ENCODE measurements around the gene FSTL4. TPM values are rescaled to one million over a fixed set of nuclear protein-coding genes. Genes with fewer than 3 reads are reported as not detected.

Gene FSTL4
- total RNA-seq, 1 donor from 2014 or later = 11.3 TPM

DNA sequence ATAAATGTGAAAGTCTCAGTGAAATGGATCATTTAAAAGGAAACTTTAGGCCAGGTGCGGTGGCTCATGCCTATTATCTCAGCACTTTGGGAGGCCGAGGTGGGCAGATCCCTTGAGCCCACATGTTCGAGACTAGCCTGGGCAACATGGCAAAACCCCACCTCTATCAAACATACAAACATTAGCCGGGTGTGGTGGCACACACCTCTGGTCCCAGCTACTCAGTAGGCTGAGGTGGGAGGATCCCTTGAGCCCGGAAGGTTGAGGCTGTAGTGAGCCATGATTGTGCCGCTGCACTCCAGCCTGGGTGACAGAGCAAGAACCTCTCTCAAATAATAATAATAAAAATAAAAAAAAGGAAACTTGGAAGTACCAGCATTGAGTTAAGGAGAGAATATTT lies 384.4 kb downstream of the FSTL4 start:
- TF ChIP-seq, protein P1, sequence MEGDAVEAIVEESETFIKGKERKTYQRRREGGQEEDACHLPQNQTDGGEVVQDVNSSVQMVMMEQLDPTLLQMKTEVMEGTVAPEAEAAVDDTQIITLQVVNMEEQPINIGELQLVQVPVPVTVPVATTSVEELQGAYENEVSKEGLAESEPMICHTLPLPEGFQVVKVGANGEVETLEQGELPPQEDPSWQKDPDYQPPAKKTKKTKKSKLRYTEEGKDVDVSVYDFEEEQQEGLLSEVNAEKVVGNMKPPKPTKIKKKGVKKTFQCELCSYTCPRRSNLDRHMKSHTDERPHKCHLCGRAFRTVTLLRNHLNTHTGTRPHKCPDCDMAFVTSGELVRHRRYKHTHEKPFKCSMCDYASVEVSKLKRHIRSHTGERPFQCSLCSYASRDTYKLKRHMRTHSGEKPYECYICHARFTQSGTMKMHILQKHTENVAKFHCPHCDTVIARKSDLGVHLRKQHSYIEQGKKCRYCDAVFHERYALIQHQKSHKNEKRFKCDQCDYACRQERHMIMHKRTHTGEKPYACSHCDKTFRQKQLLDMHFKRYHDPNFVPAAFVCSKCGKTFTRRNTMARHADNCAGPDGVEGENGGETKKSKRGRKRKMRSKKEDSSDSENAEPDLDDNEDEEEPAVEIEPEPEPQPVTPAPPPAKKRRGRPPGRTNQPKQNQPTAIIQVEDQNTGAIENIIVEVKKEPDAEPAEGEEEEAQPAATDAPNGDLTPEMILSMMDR (conservative IDR thresholded peaks at IDR 0.05) = no peak
- peaks cover 4% of the 10 kb centered on the region for H3K36me3 Mint-ChIP-seq
- H3K9me3 Mint-ChIP-seq = no peaks in the 10 kb centered on the region
- DNase-seq (ENCODE audit: extremely low spot score, unreplicated experiment) = no peak
- peaks cover 20% of the 10 kb centered on the region for H3K4me1 Mint-ChIP-seq (ENCODE audit: unreplicated experiment)
- no peak overlapping the region for H3K4me3 Mint-ChIP-seq
- H3K27me3 Mint-ChIP-seq = no peaks in the 10 kb centered on the region
- no peak overlapping the region for H3K27ac Mint-ChIP-seq

DNA sequence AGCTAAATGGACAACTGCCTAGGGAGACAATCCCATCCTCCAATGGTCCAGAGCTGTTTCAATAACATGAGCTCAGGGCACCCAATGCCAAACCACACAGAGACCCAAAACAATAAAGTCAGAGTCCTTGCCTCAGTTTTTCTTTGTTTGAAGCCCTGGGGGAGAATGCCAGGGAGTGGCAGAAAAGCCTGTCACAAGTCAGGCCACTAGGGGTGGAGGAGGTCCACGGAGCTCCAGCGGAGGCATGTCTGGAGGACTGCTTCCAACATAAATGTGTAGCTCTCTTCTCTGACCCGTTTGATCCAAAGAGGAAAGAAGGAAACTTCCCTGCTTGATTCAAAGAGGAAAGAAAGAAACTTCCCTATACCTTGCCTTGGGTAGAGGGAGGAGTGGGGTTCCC lies 385.3 kb downstream of the FSTL4 start:
- Mint-ChIP-seq H3K9me3 (no peaks in the 10 kb centered on the region), H3K27me3 (no peaks in the 10 kb centered on the region), H3K36me3 (peaks cover 4% of the 10 kb centered on the region), H3K4me3 (no peak overlapping the region), H3K27ac (no peak overlapping the region), H3K4me1 (ENCODE audit: unreplicated experiment) (peaks cover 28% of the 10 kb centered on the region)
- DNase-seq (ENCODE audit: extremely low spot score, unreplicated experiment) = no peak
- TF ChIP-seq, protein P1 (conservative IDR thresholded peaks at IDR 0.05) = no peak

DNA sequence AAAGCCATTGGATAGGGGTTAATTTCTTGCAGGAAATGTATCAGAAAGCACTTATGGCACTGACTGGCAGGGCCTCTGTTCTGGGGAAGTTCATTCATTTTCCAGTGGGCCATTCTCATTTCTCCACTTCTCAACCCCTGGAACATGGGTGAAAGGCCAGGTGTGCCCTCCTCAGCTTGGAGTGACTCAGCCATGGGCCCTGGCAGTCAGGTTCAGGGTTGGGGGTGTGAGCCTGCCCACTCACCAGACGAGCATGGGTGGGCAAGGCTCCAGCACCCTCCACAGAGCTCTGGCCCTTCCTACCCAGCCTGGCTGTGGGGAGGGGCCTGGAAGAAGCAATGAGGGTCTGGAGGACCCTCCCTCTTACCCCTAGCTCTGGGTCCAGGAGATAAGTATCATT lies 386.2 kb downstream of the FSTL4 start:
- Mint-ChIP-seq H3K27me3 (no peaks in the 10 kb centered on the region), H3K27ac (no peak overlapping the region), H3K36me3 (peaks cover 4% of the 10 kb centered on the region), H3K4me1 (ENCODE audit: unreplicated experiment) (peaks cover 26% of the 10 kb centered on the region), H3K9me3 (no peaks in the 10 kb centered on the region), H3K4me3 (no peak overlapping the region)
- DNase-seq (ENCODE audit: extremely low spot score, unreplicated experiment) = peak; percentile 43
- TF ChIP-seq, protein P1 (conservative IDR thresholded peaks at IDR 0.05) = no peak

DNA sequence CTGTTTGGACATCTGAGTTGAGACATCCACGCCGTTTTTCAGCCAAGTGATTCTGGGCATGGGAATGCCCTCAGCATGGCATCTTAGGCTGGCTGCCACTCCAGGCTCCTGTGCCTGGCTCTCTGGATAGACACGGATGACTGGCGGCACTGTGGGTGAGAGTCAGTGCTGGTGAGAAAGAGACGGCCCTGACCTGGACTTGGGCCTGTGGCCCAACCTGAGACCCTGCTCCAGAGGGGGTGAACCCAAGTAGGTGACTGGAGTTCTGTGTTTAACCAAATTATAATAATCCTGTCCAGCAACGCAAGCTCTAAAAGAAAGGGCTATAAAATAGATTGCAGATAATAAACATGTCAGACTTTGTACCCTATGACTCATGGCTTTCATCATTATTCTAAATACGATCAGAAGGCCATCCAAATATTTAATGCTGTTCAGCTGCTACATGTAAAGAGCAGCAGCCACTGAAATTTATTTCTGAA lies 386.6 kb downstream of the FSTL4 start:
- TF ChIP-seq, protein P1 (conservative IDR thresholded peaks at IDR 0.05) = no peak
- no peaks in the 10 kb centered on the region for H3K9me3 Mint-ChIP-seq
- no peak overlapping the region for H3K27ac Mint-ChIP-seq
- H3K27me3 Mint-ChIP-seq = no peaks in the 10 kb centered on the region
- peak; percentile 39 for DNase-seq (ENCODE audit: extremely low spot score, unreplicated experiment)
- no peak overlapping the region for H3K4me3 Mint-ChIP-seq
- peaks cover 1% of the 10 kb centered on the region for H3K36me3 Mint-ChIP-seq
- H3K4me1 Mint-ChIP-seq (ENCODE audit: unreplicated experiment) = peaks cover 26% of the 10 kb centered on the region

DNA sequence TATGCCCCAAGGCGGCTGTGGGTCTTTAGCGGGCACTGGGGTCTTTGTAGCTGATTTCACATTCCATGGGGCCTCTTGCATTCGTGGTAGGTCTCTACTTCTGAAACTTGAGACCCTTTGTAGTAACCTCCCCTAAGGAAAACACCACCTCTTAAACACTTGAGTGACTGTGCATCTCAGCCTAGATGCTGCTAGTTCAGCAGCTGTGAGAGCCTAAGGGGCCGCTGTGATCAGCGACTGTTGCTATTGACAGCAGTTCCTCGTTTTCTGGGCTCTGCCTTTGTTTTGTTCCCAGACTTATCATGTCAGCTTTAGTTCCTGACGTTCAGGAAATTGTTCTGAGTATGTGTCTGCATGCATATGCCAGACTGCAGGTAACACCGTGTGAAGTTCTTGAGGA lies 389.4 kb downstream of the FSTL4 start:
- no peaks in the 10 kb centered on the region for H3K27me3 Mint-ChIP-seq
- H3K27ac Mint-ChIP-seq = peak overlapping the region; percentile 23
- no peak for DNase-seq (ENCODE audit: extremely low spot score, unreplicated experiment)

More for the DNA sequence above, 389.4 kb downstream of the FSTL4 start:
- TF ChIP-seq, protein P1 (conservative IDR thresholded peaks at IDR 0.05) = no peak
- Mint-ChIP-seq H3K4me3 (no peak overlapping the region), H3K9me3 (no peaks in the 10 kb centered on the region), H3K36me3 (peaks cover 3% of the 10 kb centered on the region), H3K4me1 (ENCODE audit: unreplicated experiment) (peaks cover 26% of the 10 kb centered on the region)

All from type B pancreatic cell (in vitro differentiated cells).